ENCODE results near the gene ZNF330.
A peak's percentile ranks its signal among the peaks of the same experiment; 100 is the strongest.
"Not testable (repeated sequence)": the region's sequence is repeated elsewhere in the genome, so short reads cannot be mapped to it uniquely, and the experiment has no call there.

ZNF330 gene

GRCh38 chr4:141220271-141220670 lies 424 bp upstream of the ZNF330 start:
- H3K9ac ChIP-seq (ENCODE audit: low read length) = peak overlapping the region; percentile 96; the same call in 1 of the 2 replicates
- peaks cover 6% of the 10 kb centered on the region; the same call in 1 of the 2 replicates for H3K36me3 ChIP-seq (replicated peaks; ENCODE audit: insufficient read depth, low read length)
- TF ChIP-seq CTCF (IDR thresholded peaks at IDR 0.05; ENCODE audit: low read length) = no peak
- TF ChIP-seq EZH2 (optimal IDR thresholded peaks at IDR 0.05; ENCODE audit: low read depth, low read length) = no peak
- no peak for TF ChIP-seq EZH2phosphoT487 (IDR thresholded peaks at IDR 0.05; ENCODE audit: low read length)
- H3K4me2 ChIP-seq (ENCODE audit: low read depth, low read length) = peak overlapping the region; percentile 76; the same call in 1 of the 2 replicates
- H3K9me2 ChIP-seq (replicated peaks; ENCODE audit: insufficient read depth, low read length) = no peaks in the 10 kb centered on the region
- H3K4me1 ChIP-seq (ENCODE audit: low read length) = peaks cover 6% of the 10 kb centered on the region; the same call in 1 of the 2 replicates
- peak overlapping the region; percentile 95 for H2AFZ ChIP-seq (ENCODE audit: low read length)
- H3F3A ChIP-seq (ENCODE audit: insufficient read depth, low read length) = no peaks in the 10 kb centered on the region
- H3K4me3 ChIP-seq (ENCODE audit: low read length) = peak overlapping the region; percentile 99
- peaks cover 44% of the 10 kb centered on the region for H3K79me2 ChIP-seq (ENCODE audit: low read length)
- H4K20me1 ChIP-seq (ENCODE audit: insufficient read depth, low read length) = no peaks in the 10 kb centered on the region
- no peaks in the 10 kb centered on the region for H3K9me3 ChIP-seq (replicated peaks; ENCODE audit: insufficient read depth, low read length)
- no peak for DNase-seq
- no peaks in the 10 kb centered on the region for H3K27me3 ChIP-seq (replicated peaks; ENCODE audit: insufficient read depth, low read length)
- H3K27ac ChIP-seq (ENCODE audit: low read length) = no peak overlapping the region

- peaks cover 50% of the 10 kb centered on the region for H3K79me2 ChIP-seq (ENCODE audit: low read length)
Measured at GRCh38 chr4:141223418-141223817, 2.7 kb downstream of the ZNF330 start.

GRCh38 chr4:141227280-141227679 lies 6.6 kb downstream of the ZNF330 start:
- H3F3A ChIP-seq (ENCODE audit: insufficient read depth, low read length); H3K27ac ChIP-seq (ENCODE audit: low read length); H4K20me1 ChIP-seq (ENCODE audit: insufficient read depth, low read length); H3K4me1 ChIP-seq (ENCODE audit: low read length); H3K27me3 ChIP-seq (replicated peaks; ENCODE audit: insufficient read depth, low read length); H3K9me3 ChIP-seq (replicated peaks; ENCODE audit: insufficient read depth, low read length); DNase-seq; H2AFZ ChIP-seq (ENCODE audit: low read length); H3K4me3 ChIP-seq (ENCODE audit: low read length); H3K9me2 ChIP-seq (replicated peaks; ENCODE audit: insufficient read depth, low read length); H3K9ac ChIP-seq (ENCODE audit: low read length); H3K4me2 ChIP-seq (ENCODE audit: low read depth, low read length): not testable (repeated sequence)
- H3K79me2 ChIP-seq (ENCODE audit: low read length) = peaks cover 33% of the 10 kb centered on the region
- H3K36me3 ChIP-seq (replicated peaks; ENCODE audit: insufficient read depth, low read length) = peaks cover 16% of the 10 kb centered on the region; the same call in 1 of the 2 replicates

More at GRCh38 chr4:141223418-141223817, 2.7 kb downstream of the ZNF330 start:
- no peak for DNase-seq
- Histone ChIP-seq H3K4me2 (ENCODE audit: low read depth, low read length) (no peak overlapping the region), H3F3A (ENCODE audit: insufficient read depth, low read length) (no peaks in the 10 kb centered on the region), H3K4me3 (ENCODE audit: low read length) (no peak overlapping the region), H3K4me1 (ENCODE audit: low read length) (peaks cover 6% of the 10 kb centered on the region; the same call in 1 of the 2 replicates), H3K27ac (ENCODE audit: low read length) (no peak overlapping the region), H4K20me1 (ENCODE audit: insufficient read depth, low read length) (no peaks in the 10 kb centered on the region), H2AFZ (ENCODE audit: low read length) (no peak overlapping the region), H3K9me2 (replicated peaks; ENCODE audit: insufficient read depth, low read length) (no peaks in the 10 kb centered on the region), H3K36me3 (replicated peaks; ENCODE audit: insufficient read depth, low read length) (peaks cover 6% of the 10 kb centered on the region; the same call in 1 of the 2 replicates), H3K9me3 (replicated peaks; ENCODE audit: insufficient read depth, low read length) (no peaks in the 10 kb centered on the region), H3K27me3 (replicated peaks; ENCODE audit: insufficient read depth, low read length) (no peaks in the 10 kb centered on the region), H3K9ac (ENCODE audit: low read length) (no peak overlapping the region)
- TF ChIP-seq CTCF (IDR thresholded peaks at IDR 0.05; ENCODE audit: low read length) = no peak
- TF ChIP-seq EZH2 (optimal IDR thresholded peaks at IDR 0.05; ENCODE audit: low read depth, low read length) = no peak
- TF ChIP-seq EZH2phosphoT487 (IDR thresholded peaks at IDR 0.05; ENCODE audit: low read length) = no peak

GRCh38 chr4:141229408-141230101 lies 8.9 kb downstream of the ZNF330 start:
- Histone ChIP-seq H3K4me3 (ENCODE audit: low read length) (no peak overlapping the region), H3K27me3 (replicated peaks; ENCODE audit: insufficient read depth, low read length) (no peaks in the 10 kb centered on the region), H3F3A (ENCODE audit: insufficient read depth, low read length) (no peaks in the 10 kb centered on the region), H3K27ac (ENCODE audit: low read length) (no peak overlapping the region), H3K36me3 (replicated peaks; ENCODE audit: insufficient read depth, low read length) (peaks cover 13% of the 10 kb centered on the region; the same call in 1 of the 2 replicates), H3K9me3 (replicated peaks; ENCODE audit: insufficient read depth, low read length) (no peaks in the 10 kb centered on the region), H3K9me2 (replicated peaks; ENCODE audit: insufficient read depth, low read length) (no peaks in the 10 kb centered on the region), H3K4me1 (ENCODE audit: low read length) (0 out of 2 replicates have a peak, but pooled peaks cover 5% of the 10 kb centered on the region), H3K9ac (ENCODE audit: low read length) (no peak overlapping the region), H4K20me1 (ENCODE audit: insufficient read depth, low read length) (no peaks in the 10 kb centered on the region), H2AFZ (ENCODE audit: low read length) (no peak overlapping the region), H3K4me2 (ENCODE audit: low read depth, low read length) (no peak overlapping the region), H3K79me2 (ENCODE audit: low read length) (peaks cover 11% of the 10 kb centered on the region)
- TF ChIP-seq CTCF (IDR thresholded peaks at IDR 0.05; ENCODE audit: low read length) (no peak), EZH2 (optimal IDR thresholded peaks at IDR 0.05; ENCODE audit: low read depth, low read length) (no peak), EZH2phosphoT487 (IDR thresholded peaks at IDR 0.05; ENCODE audit: low read length) (no peak)
- no peak for DNase-seq
